Sigmoid colon (tissue), 4 donors: ENCODE measurements around the gene BDKRB2.

Experiments
- EP300 ChIP-seq, 4 donors: sonication (generic); formaldehyde crosslinking; IDR thresholded peaks; one replicate each; pipeline ENCODE4 v1.6.1; 2017; ENCODE audit warnings: antibody characterized with exemption in 4 of 4
- POLR2A ChIP-seq, 2 donors: fragments of 450-650 bp; IDR thresholded peaks; one replicate each; pipeline ENCODE4 v1.6.1; 2016; ENCODE audit warnings: antibody characterized with exemption in 2 of 2, mild to moderate bottlenecking in 2 of 2, moderate library complexity in 2 of 2
- POLR2AphosphoS5 ChIP-seq, 4 donors: sonication (generic); formaldehyde crosslinking; IDR thresholded peaks; one replicate each; pipeline ENCODE4 v1.6.1; 2017; ENCODE audit warnings: antibody characterized with exemption in 4 of 4
- TF ChIP-seq, protein P1 (sequence below), 4 experiments: fragments of 450-650 bp in 3 of 4; fragments of 200-600 bp in 1 of 4; IDR thresholded peaks; one replicate each; pipeline ENCODE4 v1.5.1; 2016 to 2019; ENCODE audit warnings: antibody characterized with exemption in 4 of 4, mild to moderate bottlenecking in 3 of 4, moderate library complexity in 2 of 4

DNA sequence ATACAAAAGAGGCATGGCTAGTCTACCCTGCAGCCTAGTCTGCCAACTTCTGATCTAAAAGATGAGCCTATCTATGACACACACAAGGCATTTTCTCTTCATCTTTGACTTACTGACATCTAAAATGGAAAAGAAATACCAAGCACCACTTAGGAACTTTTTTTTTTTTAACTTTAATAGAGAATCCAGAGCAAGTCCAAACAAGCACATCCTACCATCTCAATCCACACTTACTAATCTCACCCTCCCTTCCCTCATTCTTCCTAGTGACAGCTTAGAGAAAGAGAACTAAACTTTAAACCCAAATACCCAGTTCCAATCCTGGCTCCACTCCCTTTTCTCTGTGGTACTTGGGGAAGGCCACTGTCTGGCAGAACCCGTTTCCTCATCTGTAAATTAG lies 83.2 kb downstream of the BDKRB2 start:
- TF ChIP-seq, protein P1, sequence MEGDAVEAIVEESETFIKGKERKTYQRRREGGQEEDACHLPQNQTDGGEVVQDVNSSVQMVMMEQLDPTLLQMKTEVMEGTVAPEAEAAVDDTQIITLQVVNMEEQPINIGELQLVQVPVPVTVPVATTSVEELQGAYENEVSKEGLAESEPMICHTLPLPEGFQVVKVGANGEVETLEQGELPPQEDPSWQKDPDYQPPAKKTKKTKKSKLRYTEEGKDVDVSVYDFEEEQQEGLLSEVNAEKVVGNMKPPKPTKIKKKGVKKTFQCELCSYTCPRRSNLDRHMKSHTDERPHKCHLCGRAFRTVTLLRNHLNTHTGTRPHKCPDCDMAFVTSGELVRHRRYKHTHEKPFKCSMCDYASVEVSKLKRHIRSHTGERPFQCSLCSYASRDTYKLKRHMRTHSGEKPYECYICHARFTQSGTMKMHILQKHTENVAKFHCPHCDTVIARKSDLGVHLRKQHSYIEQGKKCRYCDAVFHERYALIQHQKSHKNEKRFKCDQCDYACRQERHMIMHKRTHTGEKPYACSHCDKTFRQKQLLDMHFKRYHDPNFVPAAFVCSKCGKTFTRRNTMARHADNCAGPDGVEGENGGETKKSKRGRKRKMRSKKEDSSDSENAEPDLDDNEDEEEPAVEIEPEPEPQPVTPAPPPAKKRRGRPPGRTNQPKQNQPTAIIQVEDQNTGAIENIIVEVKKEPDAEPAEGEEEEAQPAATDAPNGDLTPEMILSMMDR (IDR thresholded peaks at IDR 0.05): no peak
- no peak for TF ChIP-seq POLR2A (IDR thresholded peaks at IDR 0.05)
- TF ChIP-seq POLR2AphosphoS5 (IDR thresholded peaks at IDR 0.05): no peak
- TF ChIP-seq EP300 (IDR thresholded peaks at IDR 0.05): no peak
